Stimulated activated CD4-positive, alpha-beta T cell treated with anti-CD3 and anti-CD28 coated beads, Interleukin-1b, Interleukin-23, amount 100 ng/mL, for 24 hours (primary cell): ENCODE data around the gene ALG9.
"Not testable (repeated sequence)": the region's sequence is repeated elsewhere in the genome, so short reads cannot be mapped to it uniquely, and the experiment has no call there.

Experiments used
- DNase-seq, 4 experiments: peaks; one replicate each; pipeline ENCODE4 v3.0.0-alpha.2; 2020; ENCODE audit warnings: low read depth in 4 of 4, low spot score in 1 of 4

Gene ALG9

DNA sequence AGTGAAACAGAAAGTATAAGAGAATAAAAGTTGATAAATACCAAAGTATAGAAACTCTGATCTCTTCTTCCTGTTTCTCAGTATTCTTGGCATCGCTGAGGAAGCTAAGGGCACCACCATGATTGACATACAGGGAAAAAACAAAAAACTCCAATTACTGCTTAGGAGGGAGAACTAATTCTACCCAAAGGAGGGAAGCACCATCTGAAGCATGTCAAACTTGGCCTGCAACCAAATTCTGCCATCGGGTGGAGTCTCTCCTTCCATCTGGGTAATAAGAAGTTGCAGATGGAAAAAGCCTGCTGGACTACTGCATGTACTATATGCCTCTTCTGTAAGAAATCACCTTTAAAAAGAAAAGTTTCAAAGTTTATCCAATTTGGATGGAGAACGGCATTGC lies 74.7 kb downstream of the ALG9 start:
- DNase-seq, result no peak

DNA sequence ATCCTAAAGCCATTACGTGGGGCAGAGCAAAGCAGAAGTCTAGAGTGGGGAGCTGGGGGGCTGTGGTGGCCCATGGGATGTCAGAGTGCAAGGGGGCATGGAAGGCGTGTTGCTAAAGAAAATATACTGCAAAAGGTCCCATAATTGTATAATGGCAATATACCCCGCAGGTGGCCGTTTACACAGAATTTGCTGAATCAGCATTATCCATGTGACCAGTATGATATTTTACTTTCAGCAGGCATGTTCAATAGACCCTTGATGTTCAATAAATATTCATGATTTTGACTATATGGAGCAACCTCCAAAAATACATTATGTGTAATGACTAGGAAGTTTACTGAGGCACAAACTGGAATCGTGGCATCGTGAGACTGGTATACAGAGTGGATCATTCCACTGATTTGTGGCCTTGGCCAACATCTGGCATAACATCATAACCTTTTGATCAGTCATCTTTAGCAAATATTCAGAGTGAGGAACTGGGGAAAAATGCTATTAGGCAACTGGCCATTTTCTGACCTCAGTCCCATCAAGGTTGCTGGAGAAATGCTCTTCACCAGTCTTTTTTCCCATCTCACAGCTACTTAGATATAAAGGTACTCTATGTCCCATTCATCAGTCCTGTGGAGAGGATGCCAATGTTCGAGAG lies 75.9 kb downstream of the ALG9 start:
- DNase-seq, result no peak

- no peak for DNase-seq
These were observed 77.5 kb downstream of the ALG9 start for GRCh38 chr11:111793863-111794262.

- no peak for DNase-seq
These were observed 78.4 kb downstream of the ALG9 start for GRCh38 chr11:111792955-111793500.

- DNase-seq, result no peak
These were observed 79.1 kb downstream of the ALG9 start for GRCh38 chr11:111792314-111792713.

- no peak for DNase-seq
These were observed 82.9 kb downstream of the ALG9 start for GRCh38 chr11:111788464-111788863.

- DNase-seq, result no peak
These were observed 83.3 kb downstream of the ALG9 start for GRCh38 chr11:111788051-111788450.

- DNase-seq, result no peak
These were observed 85.4 kb downstream of the ALG9 start for GRCh38 chr11:111785886-111786412.

DNA sequence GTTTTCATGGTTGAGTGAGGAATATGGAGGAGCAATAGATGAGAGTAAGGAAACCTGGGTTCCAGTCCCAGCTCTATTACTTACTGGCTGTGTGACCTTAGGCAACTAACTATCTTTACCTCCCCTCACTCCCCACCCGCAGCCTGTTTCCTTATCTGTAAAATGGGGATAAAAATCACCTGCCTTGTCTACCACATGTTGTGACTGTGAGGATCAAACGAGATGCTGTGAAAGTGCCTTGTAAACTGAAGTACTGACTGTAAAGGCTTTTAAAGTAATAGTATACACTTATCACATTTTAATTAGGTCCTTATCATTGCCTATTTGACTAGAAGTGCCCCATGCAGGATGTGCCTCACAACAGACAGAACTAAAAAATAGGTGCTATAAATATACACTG lies 86.3 kb downstream of the ALG9 start:
- DNase-seq, result no peak

DNA sequence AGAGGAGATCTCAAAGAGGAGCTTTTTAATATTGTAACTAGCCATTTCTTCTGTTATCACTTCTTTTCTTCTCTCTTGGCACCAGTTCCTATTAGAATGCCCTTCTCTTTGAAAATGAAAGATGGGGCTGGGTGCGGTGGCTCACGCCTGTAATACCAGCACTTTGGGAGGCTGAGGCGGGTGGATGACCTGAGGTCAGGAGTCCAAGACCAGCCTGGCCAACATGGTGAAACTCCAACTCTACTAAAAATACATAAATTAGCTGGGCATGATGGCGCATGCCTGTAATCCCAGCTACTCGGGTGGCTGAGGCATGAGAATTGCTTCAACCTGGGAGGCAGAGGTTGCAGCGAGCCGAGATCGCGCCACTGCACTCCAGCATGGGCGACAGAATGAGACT lies 87.1 kb downstream of the ALG9 start:
- DNase-seq, result not testable (repeated sequence)

- no peak for DNase-seq
These were observed 89.2 kb downstream of the ALG9 start for GRCh38 chr11:111782109-111782741.

DNA sequence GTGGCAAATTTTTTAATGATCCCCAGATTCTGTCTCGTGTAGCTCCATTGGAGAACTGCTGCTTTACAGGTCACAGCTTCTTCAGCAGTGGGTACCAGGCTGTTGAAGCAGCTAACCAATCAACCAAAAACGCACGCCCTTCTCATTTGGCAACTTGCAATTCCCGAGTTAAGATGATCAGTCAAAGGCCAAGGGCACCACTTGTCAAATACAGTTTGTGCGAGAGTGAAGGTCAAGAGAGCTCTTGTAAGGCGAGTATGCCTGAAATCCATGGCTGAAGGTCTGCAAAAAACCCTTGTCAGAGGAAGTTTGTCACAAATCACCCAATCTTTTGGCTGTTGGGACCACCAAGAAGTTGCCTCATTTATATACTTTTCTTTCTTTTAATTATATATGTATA lies 92.3 kb downstream of the ALG9 start:
- DNase-seq, result no peak

DNA sequence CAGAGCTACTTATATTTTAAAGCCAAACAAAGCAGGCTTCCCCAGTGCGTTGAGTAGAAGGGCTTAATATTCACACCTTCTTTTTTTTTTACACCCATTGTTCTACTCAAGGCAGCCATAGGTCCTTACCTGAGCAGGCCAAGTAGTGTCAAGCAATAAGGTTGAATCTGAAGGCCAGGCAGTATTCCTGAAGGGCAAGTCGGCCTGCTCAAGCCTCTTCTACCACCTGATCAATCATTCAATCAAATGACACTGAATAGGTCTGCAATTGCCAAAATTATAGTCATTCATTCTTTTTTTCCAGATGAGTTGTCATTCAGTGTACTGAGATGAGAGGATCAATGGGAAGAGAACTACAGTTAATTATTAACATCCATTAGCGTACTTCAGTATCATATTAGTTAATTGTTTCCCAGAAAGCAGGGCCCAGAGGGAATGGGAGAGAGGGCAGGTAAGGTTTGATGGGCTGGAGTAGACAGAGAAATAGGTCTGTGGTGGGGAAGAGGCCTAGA lies 93.3 kb downstream of the ALG9 start:
- no peak for DNase-seq

- no peak for DNase-seq
These were observed 94.0 kb downstream of the ALG9 start for GRCh38 chr11:111777094-111778046.

DNA sequence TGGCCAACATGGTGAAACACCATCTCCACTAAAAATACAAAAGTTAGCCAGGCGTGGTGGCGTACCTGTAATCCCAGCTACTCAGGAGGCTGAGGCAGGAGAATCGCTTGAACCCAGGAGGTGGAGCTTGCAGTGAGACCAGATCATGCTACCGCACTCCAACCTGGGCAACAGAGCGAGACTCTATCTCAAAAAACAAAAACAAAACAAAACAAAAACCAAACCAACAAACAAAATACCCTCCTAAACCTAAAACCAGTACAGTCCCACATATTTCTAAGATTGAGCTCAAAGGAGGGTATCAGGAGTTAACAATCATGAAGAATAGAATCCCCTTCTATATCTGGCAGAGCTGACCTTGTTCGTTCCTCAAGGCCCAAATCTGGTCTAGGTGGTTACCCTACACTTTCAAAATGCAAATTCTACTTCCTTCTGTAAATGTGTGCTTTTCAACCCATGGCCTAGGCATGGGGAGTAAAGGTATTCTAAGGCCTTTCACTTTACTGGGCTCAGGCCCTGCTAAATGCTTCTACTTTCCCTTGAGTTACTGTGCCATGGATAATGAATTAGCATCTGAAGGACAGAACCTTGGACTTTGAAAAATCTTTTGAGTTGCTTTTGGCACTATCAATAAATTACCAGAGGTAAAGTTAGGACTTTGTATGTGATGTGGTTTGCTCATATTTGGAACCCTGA lies 94.8 kb downstream of the ALG9 start:
- no peak for DNase-seq

DNA sequence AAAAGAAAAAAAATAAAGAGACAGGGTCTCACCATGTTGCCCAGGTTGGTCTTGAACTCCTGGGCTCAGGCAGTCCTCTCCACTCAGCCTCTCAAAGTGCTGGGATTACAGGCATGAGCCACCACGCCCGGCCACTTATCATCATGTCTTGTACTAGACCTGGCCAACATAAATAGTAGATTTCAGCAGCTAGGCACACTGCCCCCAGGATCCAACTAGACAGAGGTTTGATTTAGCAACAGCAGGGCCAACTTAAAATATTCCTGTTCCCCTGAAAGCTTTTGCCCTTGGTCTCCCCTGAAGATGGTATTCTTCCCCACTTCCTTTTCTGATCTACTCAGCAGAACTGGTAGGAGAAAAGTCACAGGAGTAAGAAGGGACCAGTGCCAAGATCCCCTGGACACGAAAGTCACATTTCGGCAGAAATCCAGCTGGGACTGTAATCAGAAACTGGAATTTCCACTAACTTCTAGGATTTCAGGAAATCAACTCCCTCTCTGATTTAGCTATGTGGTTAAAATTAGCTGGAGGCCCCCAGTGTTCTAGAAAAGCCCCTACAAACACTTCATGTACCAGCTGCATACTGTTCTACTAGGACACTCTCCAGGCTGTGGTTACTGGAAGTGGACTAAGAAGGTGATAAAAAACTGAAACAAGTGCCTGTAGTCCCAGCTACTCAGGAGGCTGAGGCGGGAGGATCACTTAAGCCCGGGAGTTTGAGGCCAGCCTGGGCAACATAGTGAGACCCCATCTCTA lies 96.2 kb downstream of the ALG9 start:
- DNase-seq, result no peak

DNA sequence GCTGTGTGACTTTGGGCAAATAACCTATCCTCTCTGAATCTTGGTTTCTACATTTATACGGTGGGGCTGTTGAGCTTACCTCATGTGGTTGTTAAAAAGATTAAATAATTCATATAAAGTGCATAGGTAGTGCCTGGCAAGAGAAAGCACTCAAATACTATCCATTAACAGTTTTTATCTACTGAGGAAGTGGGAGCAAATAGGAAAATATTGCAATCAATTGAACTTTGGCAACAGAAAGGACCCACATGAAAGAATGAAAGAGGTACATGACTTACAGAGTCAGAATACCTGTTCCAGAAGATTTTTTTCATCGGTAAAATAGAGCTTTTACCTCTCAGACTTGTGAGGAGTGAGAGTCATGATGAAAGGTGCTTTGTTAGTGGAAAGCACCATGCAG lies 98.8 kb downstream of the ALG9 start:
- DNase-seq, result no peak

GRCh38 chr11:111771205-111771604 lies 100.2 kb downstream of the ALG9 start:
- DNase-seq, result not testable (repeated sequence)

- DNase-seq, result no peak
These were observed 100.7 kb downstream of the ALG9 start for GRCh38 chr11:111770581-111771134.

DNA sequence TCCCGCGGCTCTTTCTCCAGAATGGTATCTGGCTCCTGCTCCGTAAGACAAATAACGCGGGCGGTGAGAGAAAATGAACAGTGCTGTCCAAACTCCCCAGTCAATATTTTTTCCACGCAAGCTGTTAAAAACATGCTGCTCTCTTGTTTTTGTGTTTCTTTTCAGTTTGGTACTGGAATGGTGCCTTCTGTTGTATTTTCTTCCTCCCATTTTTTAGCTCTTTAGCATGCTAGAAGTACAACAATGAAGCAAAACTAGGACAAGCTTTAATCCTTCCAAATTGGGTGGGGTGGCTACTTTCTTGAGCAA lies 104.6 kb downstream of the ALG9 start:
- no peak for DNase-seq
